Karpas-422 (cell line): ENCODE results near the gene C10orf67. TPM values are rescaled to one million over a fixed set of nuclear protein-coding genes. Genes with fewer than 3 reads are reported as not detected.
"Not testable (repeated sequence)": the region's sequence is repeated elsewhere in the genome, so short reads cannot be mapped to it uniquely, and the experiment has no call there.

Experiments
- DNase-seq: peaks from one replicate; pipeline ENCODE4 v3.0.0-alpha.2; 2015
- H2AFZ ChIP-seq: fragments of 200-600 bp; sonication (generic); 2 replicates; pipeline ENCODE4 v1.6.1; 2014; ENCODE audit warnings: antibody characterized with exemption, low read length, mixed read lengths
- H3K27ac ChIP-seq: fragments of 200-600 bp; sonication (generic); 2 replicates; pipeline ENCODE4 v1.5.1; 2014; ENCODE audit warnings: mild to moderate bottlenecking, low read length, moderate library complexity
- H3K27me3 ChIP-seq: fragments of 200-600 bp; sonication (generic); 2 replicates; pipeline ENCODE4 v1.6.1; 2014; ENCODE audit warnings: low read length, mixed read lengths
- H3K36me3 ChIP-seq: fragments of 200-600 bp; sonication (generic); 2 replicates; pipeline ENCODE4 v1.6.1; 2014; ENCODE audit warnings: low read length, mixed read lengths; ENCODE audit not compliant: insufficient read depth
- H3K4me1 ChIP-seq: fragments of 200-600 bp; sonication (generic); 2 replicates; pipeline ENCODE4 v1.6.1; 2014; ENCODE audit warnings: mild to moderate bottlenecking, low read length, mixed read lengths
- H3K4me2 ChIP-seq: fragments of 200-600 bp; sonication (generic); 2 replicates; pipeline ENCODE4 v1.6.1; 2014; ENCODE audit warnings: low read length, low read depth, mild to moderate bottlenecking; ENCODE audit not compliant: poor library complexity, severe bottlenecking
- H3K4me3 ChIP-seq: fragments of 200-600 bp; sonication (generic); 2 replicates; pipeline ENCODE4 v1.5.1; 2014; ENCODE audit warnings: mild to moderate bottlenecking, antibody characterized with exemption, low read length, mixed read lengths
- H3K79me2 ChIP-seq: fragments of 200-600 bp; sonication (generic); 2 replicates; pipeline ENCODE4 v1.6.1; 2014; ENCODE audit warnings: mild to moderate bottlenecking, low read length, mixed read lengths
- H3K9ac ChIP-seq: fragments of 200-600 bp; sonication (generic); 2 replicates; pipeline ENCODE4 v1.6.0; 2014; ENCODE audit warnings: low read length
- H3K9me2 ChIP-seq: fragments of 200-600 bp; sonication (generic), shearing (Covaris generic); replicated peaks from 2 replicates; pipeline ENCODE4 v1.6.0; 2014; ENCODE audit warnings: mild to moderate bottlenecking, low read length, moderate library complexity; ENCODE audit not compliant: insufficient read depth
- H3K9me3 ChIP-seq: fragments of 300-700, 200-600 bp; sonication (generic); 2 replicates; pipeline ENCODE4 v1.6.1; 2014; ENCODE audit warnings: low read length, mixed read lengths
- H4K20me1 ChIP-seq: fragments of 200-600 bp; sonication (generic); 2 replicates; pipeline ENCODE4 v1.6.1; 2014; ENCODE audit warnings: mild to moderate bottlenecking, antibody characterized with exemption, low read length, low read depth; ENCODE audit not compliant: insufficient read depth
- total RNA-seq: library from RNA; depleted of rRNA; stranded (reverse); fragments of >200 nt; shearing (Covaris generic); gene quantifications from 2 replicates; pipeline ENCODE4 v1.2.3, GENCODE V29; 2014; ENCODE audit warnings: low replicate concordance

Gene C10orf67
- total RNA-seq, 1 experiment from 2014 or later: not detected

- H3K27me3 ChIP-seq: no peaks in the 10 kb centered on the region
These were observed 15.2 kb upstream of the C10orf67 start for GRCh38 chr10:23359692-23360380.

DNA sequence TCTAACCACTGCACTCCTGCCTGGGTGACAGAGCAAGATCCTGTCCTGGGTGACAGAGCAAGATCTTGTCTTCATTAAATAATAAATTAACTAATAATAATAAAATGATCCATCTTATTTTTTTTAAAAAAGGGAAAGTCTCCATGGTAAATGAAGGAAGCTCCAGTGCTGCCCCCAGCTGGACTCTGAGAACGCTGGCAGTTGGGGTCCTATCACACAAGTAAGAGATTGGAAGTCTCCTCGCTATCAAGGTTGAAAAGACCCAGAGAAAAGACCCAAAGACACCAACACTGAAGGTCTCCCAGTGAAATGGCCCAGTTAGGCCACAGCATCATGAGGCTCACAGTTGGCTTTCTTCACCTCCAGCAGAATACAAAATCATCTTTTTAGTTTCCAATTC lies 13.8 kb upstream of the C10orf67 start:
- Histone ChIP-seq H3K27ac (no peak overlapping the region), H2AFZ (no peak overlapping the region), H3K4me1 (no peaks in the 10 kb centered on the region), H4K20me1 (no peaks in the 10 kb centered on the region), H3K4me2 (no peak overlapping the region), H3K27me3 (no peaks in the 10 kb centered on the region), H3K4me3 (no peak overlapping the region), H3K9ac (no peak overlapping the region), H3K9me3 (no peaks in the 10 kb centered on the region), H3K36me3 (no peaks in the 10 kb centered on the region), H3K79me2 (no peaks in the 10 kb centered on the region), H3K9me2 (no peaks in the 10 kb centered on the region)
- no peak for DNase-seq

More at GRCh38 chr10:23359692-23360380, 15.2 kb upstream of the C10orf67 start:
- no peak for DNase-seq
- no peaks in the 10 kb centered on the region for H4K20me1 ChIP-seq
- no peaks in the 10 kb centered on the region for H3K36me3 ChIP-seq
- no peaks in the 10 kb centered on the region for H3K79me2 ChIP-seq
- no peak overlapping the region for H3K27ac ChIP-seq
- no peaks in the 10 kb centered on the region for H3K4me1 ChIP-seq
- no peaks in the 10 kb centered on the region for H3K9me3 ChIP-seq
- no peaks in the 10 kb centered on the region for H3K9me2 ChIP-seq
- no peak overlapping the region for H3K4me2 ChIP-seq
- no peak overlapping the region for H3K9ac ChIP-seq
- no peak overlapping the region for H2AFZ ChIP-seq
- no peak overlapping the region for H3K4me3 ChIP-seq

GRCh38 chr10:23354630-23355279 lies 10.2 kb upstream of the C10orf67 start:
- no peaks in the 10 kb centered on the region for H3K4me1 ChIP-seq
- no peaks in the 10 kb centered on the region for H4K20me1 ChIP-seq
- H3K9me3 ChIP-seq: no peaks in the 10 kb centered on the region
- no peak for DNase-seq
- H2AFZ ChIP-seq: no peak overlapping the region
- no peaks in the 10 kb centered on the region for H3K36me3 ChIP-seq
- H3K27me3 ChIP-seq: no peaks in the 10 kb centered on the region
- H3K4me2 ChIP-seq: no peak overlapping the region
- H3K27ac ChIP-seq: no peak overlapping the region
- no peak overlapping the region for H3K4me3 ChIP-seq
- no peaks in the 10 kb centered on the region for H3K9me2 ChIP-seq
- no peak overlapping the region for H3K9ac ChIP-seq
- H3K79me2 ChIP-seq: no peaks in the 10 kb centered on the region

- no peaks in the 10 kb centered on the region for H3K9me3 ChIP-seq
- H3K36me3 ChIP-seq: no peaks in the 10 kb centered on the region
- no peak overlapping the region for H3K9ac ChIP-seq
- no peak overlapping the region for H3K4me2 ChIP-seq
- H3K9me2 ChIP-seq: no peaks in the 10 kb centered on the region
- H3K27ac ChIP-seq: no peak overlapping the region
- no peak overlapping the region for H3K4me3 ChIP-seq
- no peak overlapping the region for H2AFZ ChIP-seq
- H3K27me3 ChIP-seq: no peaks in the 10 kb centered on the region
- H4K20me1 ChIP-seq: no peaks in the 10 kb centered on the region
- no peak for DNase-seq
- H3K4me1 ChIP-seq: no peaks in the 10 kb centered on the region
- H3K79me2 ChIP-seq: no peaks in the 10 kb centered on the region
These were observed 7.4 kb upstream of the C10orf67 start for GRCh38 chr10:23351926-23352519.

- H3K4me2 ChIP-seq, H3K27ac ChIP-seq, H3K36me3 ChIP-seq, H3K4me3 ChIP-seq, H2AFZ ChIP-seq, H3K9ac ChIP-seq, H3K4me1 ChIP-seq, H4K20me1 ChIP-seq, H3K79me2 ChIP-seq, H3K27me3 ChIP-seq, H3K9me3 ChIP-seq, DNase-seq, H3K9me2 ChIP-seq: not testable (repeated sequence)
These were observed 6.1 kb upstream of the C10orf67 start for GRCh38 chr10:23350706-23351105.

GRCh38 chr10:23345861-23346260 lies 1.3 kb upstream of the C10orf67 start:
- no peak overlapping the region for H3K9ac ChIP-seq
- H4K20me1 ChIP-seq: no peaks in the 10 kb centered on the region
- no peak for DNase-seq
- no peaks in the 10 kb centered on the region for H3K9me2 ChIP-seq
- H3K4me2 ChIP-seq: no peak overlapping the region
- H3K9me3 ChIP-seq: no peaks in the 10 kb centered on the region
- no peak overlapping the region for H2AFZ ChIP-seq
- no peaks in the 10 kb centered on the region for H3K79me2 ChIP-seq
- H3K4me3 ChIP-seq: no peak overlapping the region
- H3K27me3 ChIP-seq: no peaks in the 10 kb centered on the region
- H3K27ac ChIP-seq: no peak overlapping the region
- H3K4me1 ChIP-seq: no peaks in the 10 kb centered on the region
- H3K36me3 ChIP-seq: no peaks in the 10 kb centered on the region

DNA sequence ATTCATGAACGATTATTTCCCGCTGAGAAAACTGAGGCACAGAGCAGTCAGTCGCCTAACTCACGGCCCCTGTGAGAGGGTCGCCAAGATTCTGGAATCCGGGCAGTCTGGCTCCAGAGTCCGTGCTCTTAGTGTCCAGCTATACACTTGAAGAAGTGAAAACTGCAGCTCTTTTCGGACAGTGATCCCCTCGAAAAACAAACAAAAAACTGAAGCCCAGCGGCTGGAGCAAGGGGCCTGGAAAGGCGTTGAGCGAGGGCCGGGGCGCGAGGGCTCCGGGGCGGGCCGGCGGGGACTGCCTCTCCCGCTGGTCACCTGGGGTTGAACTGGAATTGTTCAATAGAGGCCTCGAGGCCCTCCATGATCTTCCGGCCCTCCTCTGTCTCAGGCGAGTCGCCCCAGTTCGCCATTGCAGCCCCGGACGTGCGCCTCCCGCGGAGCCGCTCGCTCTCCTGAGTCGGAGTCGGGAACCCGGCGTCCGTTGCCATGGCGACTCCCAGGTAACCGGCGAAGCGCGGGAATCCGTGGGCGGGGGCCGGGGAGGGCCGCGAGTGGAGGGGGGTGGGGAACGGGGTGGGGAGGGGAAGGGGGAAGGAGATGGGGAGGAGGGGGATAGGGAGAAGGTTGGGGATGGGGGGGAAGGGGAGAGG lies 881 bp downstream of the C10orf67 start:
- Histone ChIP-seq H3K9ac (no peak overlapping the region), H2AFZ (no peak overlapping the region), H4K20me1 (no peaks in the 10 kb centered on the region), H3K79me2 (no peaks in the 10 kb centered on the region), H3K4me3 (no peak overlapping the region), H3K27ac (no peak overlapping the region), H3K4me1 (no peaks in the 10 kb centered on the region), H3K9me2 (no peaks in the 10 kb centered on the region), H3K4me2 (no peak overlapping the region), H3K36me3 (no peaks in the 10 kb centered on the region), H3K9me3 (no peaks in the 10 kb centered on the region), H3K27me3 (no peaks in the 10 kb centered on the region)
- no peak for DNase-seq

DNA sequence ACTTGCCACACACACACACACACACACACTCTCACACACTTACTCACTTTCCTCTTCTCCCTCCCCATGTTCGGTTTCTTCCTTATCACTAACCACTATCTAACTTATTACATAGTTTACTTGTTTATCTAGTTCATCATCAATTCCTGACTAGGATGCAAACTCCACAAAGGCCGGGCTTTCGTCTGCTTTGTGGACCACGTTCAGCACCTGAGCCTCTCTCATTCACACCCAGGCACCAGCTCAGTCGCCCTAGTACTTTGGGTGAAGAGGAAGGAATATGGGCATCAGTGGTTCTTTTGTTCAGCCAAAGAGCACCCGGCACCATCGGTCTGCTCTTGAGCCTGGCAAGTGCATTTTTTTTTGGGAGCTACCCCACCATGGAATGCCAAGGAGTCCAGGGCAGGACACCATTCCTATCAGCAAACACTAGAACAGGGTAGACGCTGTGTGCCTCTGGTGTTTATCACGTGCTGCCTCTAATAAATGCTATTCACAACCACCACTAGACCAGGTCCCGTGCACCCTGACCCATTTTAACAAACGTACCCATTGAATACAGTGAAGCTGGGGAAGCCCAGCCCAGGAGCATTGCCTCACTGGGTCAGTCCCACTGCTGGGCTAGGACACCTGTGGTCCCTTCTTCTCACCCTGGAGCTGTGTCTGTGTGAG lies 2.2 kb downstream of the C10orf67 start:
- H3K9me2 ChIP-seq: no peaks in the 10 kb centered on the region
- H3K9ac ChIP-seq: no peak overlapping the region
- H3K4me1 ChIP-seq: no peaks in the 10 kb centered on the region
- no peaks in the 10 kb centered on the region for H3K27me3 ChIP-seq
- DNase-seq: no peak
- H3K36me3 ChIP-seq: no peaks in the 10 kb centered on the region
- no peak overlapping the region for H2AFZ ChIP-seq
- no peaks in the 10 kb centered on the region for H3K79me2 ChIP-seq
- H3K27ac ChIP-seq: no peak overlapping the region
- no peaks in the 10 kb centered on the region for H4K20me1 ChIP-seq
- H3K9me3 ChIP-seq: no peaks in the 10 kb centered on the region
- H3K4me2 ChIP-seq: no peak overlapping the region
- H3K4me3 ChIP-seq: no peak overlapping the region
